Right renal pelvis (tissue), 4 donors: ENCODE data around the gene ANKRD13A. TPM values are rescaled to one million over a fixed set of nuclear protein-coding genes. Genes with fewer than 3 reads are reported as not detected.
"Not testable (repeated sequence)": the region's sequence is repeated elsewhere in the genome, so short reads cannot be mapped to it uniquely, and the experiment has no call there.

Experiments used
- DNase-seq, 4 donors: peaks; one replicate each; pipeline ENCODE4 v3.0.0-alpha.2; 2013; ENCODE audit warnings: low read depth in 4 of 4, low spot score in 3 of 4, missing footprints in 1 of 4
- polyA plus RNA-seq, 4 donors: library from polyadenylated mRNA; unstranded; fragments of 120-200 nt; gene quantifications; one replicate each; pipeline ENCODE4 v1.2.1, GENCODE V29; 2013; ENCODE audit not compliant: insufficient read length in 4 of 4

Gene ANKRD13A
- polyA plus RNA-seq, 4 donors: 37.0 to 44.3 (median 40.0) TPM

GRCh38 chr12:110046451-110047187, 47.4 kb downstream of the ANKRD13A start:
- no peak for DNase-seq

- DNase-seq: no peak
These were observed 48.2 kb downstream of the ANKRD13A start for GRCh38 chr12:110047297-110047940.

GRCh38 chr12:110048242-110049027, 49.2 kb downstream of the ANKRD13A start, which contains the start of gene C12orf76:
TSS of gene C12orf76 (minus strand) at chr12:110048522. CDS start at chr12:110048495, 27 bp downstream.
- DNase-seq: peak; percentile 86 to 90 (median 88)

GRCh38 chr12:110049034-110049433, 49.8 kb downstream of the ANKRD13A start:
- DNase-seq: not testable (repeated sequence)

- DNase-seq: not testable (repeated sequence)
These were observed 50.4 kb downstream of the ANKRD13A start for GRCh38 chr12:110049666-110050065.

GRCh38 chr12:110050927-110051326, 51.7 kb downstream of the ANKRD13A start:
- DNase-seq: no peak

GRCh38 chr12:110055375-110056352, 56.4 kb downstream of the ANKRD13A start:
- not testable (repeated sequence) for DNase-seq

- not testable (repeated sequence) for DNase-seq
These were observed 57.4 kb downstream of the ANKRD13A start for GRCh38 chr12:110056643-110057042.

GRCh38 chr12:110058875-110059615, 59.8 kb downstream of the ANKRD13A start:
- DNase-seq: no peak

- DNase-seq: no peak
These were observed 60.4 kb downstream of the ANKRD13A start for GRCh38 chr12:110059651-110060000.

- no peak for DNase-seq
These were observed 63.0 kb downstream of the ANKRD13A start for GRCh38 chr12:110062241-110062640.

GRCh38 chr12:110065540-110065939, 66.3 kb downstream of the ANKRD13A start:
- no peak for DNase-seq

GRCh38 chr12:110067531-110067930, 68.3 kb downstream of the ANKRD13A start:
- DNase-seq: no peak

- DNase-seq: not testable (repeated sequence)
These were observed 68.9 kb downstream of the ANKRD13A start for GRCh38 chr12:110068115-110068514.

- no peak for DNase-seq
These were observed 69.4 kb downstream of the ANKRD13A start for GRCh38 chr12:110068654-110069053.

- no peak for DNase-seq
These were observed 72.3 kb downstream of the ANKRD13A start for GRCh38 chr12:110071504-110071903.

- DNase-seq: no peak
These were observed 72.7 kb downstream of the ANKRD13A start for GRCh38 chr12:110071967-110072366.

- DNase-seq: not testable (repeated sequence)
These were observed 73.4 kb downstream of the ANKRD13A start for GRCh38 chr12:110072636-110073035.
